HG03520 (cell line): ENCODE results near the gene RYR1.
"Not testable (repeated sequence)": the region's sequence is repeated elsewhere in the genome, so short reads cannot be mapped to it uniquely, and the experiment has no call there.

Experiments used
- ATAC-seq: cut with Tn5 transposase; IDR thresholded peaks from one replicate; pipeline ENCODE4 v1.9.1; 2021; ENCODE audit warnings: mild to moderate bottlenecking, moderate library complexity; ENCODE audit not compliant: unreplicated experiment

RYR1 gene

GRCh38 chr19:38399537-38399936, 34.0 kb upstream of the RYR1 start:
- no peak for ATAC-seq

- no peak for ATAC-seq
Observed at GRCh38 chr19:38400361-38400760, 33.1 kb upstream of the RYR1 start.

- ATAC-seq, result no peak
Observed at GRCh38 chr19:38401148-38401547, 32.3 kb upstream of the RYR1 start.

GRCh38 chr19:38402623-38402966, 30.9 kb upstream of the RYR1 start:
- no peak for ATAC-seq

- peak; percentile 84 for ATAC-seq
Observed at GRCh38 chr19:38402967-38403674, 30.4 kb upstream of the RYR1 start, which contains the start of gene FAM98C. Gene FAM98C, plus strand, starts transcription at chr19:38403093. Its CDS starts 61 bp downstream, at chr19:38403154.

- ATAC-seq, result no peak
Observed at GRCh38 chr19:38404858-38405257, 28.6 kb upstream of the RYR1 start.

GRCh38 chr19:38405276-38405675, 28.2 kb upstream of the RYR1 start:
- ATAC-seq, result no peak

- ATAC-seq, result no peak
Observed at GRCh38 chr19:38409631-38410133, 23.8 kb upstream of the RYR1 start.

- not testable (repeated sequence) for ATAC-seq
Observed at GRCh38 chr19:38410407-38410806, 23.1 kb upstream of the RYR1 start.

GRCh38 chr19:38411041-38411712, 22.3 kb upstream of the RYR1 start:
- no peak for ATAC-seq

GRCh38 chr19:38411898-38412297, 21.6 kb upstream of the RYR1 start:
- not testable (repeated sequence) for ATAC-seq

GRCh38 chr19:38412491-38412890, 21.0 kb upstream of the RYR1 start:
- ATAC-seq, result no peak

GRCh38 chr19:38412961-38413360, 20.5 kb upstream of the RYR1 start:
- ATAC-seq, result no peak

- ATAC-seq, result no peak
Observed at GRCh38 chr19:38413416-38413815, 20.1 kb upstream of the RYR1 start.

GRCh38 chr19:38417146-38417543, 16.3 kb upstream of the RYR1 start:
- no peak for ATAC-seq

GRCh38 chr19:38417544-38418506, 15.7 kb upstream of the RYR1 start:
- no peak for ATAC-seq

GRCh38 chr19:38420935-38421334, 12.6 kb upstream of the RYR1 start:
- ATAC-seq, result no peak

- ATAC-seq, result no peak
Observed at GRCh38 chr19:38421856-38422255, 11.6 kb upstream of the RYR1 start.

- ATAC-seq, result no peak
Observed at GRCh38 chr19:38422438-38422837, 11.1 kb upstream of the RYR1 start.

GRCh38 chr19:38424272-38424671, 9.2 kb upstream of the RYR1 start:
- no peak for ATAC-seq

- no peak for ATAC-seq
Observed at GRCh38 chr19:38425222-38425809, 8.2 kb upstream of the RYR1 start.
